Body of pancreas (tissue), 4 donors: ENCODE data around the gene TMEM255B.

Experiments
- POLR2A ChIP-seq, 3 donors: fragments of 450-650 bp; IDR thresholded peaks; one replicate each; pipeline ENCODE4 v1.6.1; 2016; ENCODE audit warnings: antibody characterized with exemption in 3 of 3, mild to moderate bottlenecking in 2 of 3
- TF ChIP-seq, protein P1 (sequence below), 7 experiments: fragments of 450-650 bp in 4 of 7; fragments of 200-600 bp in 3 of 7; sonication (generic) in 3 of 7; IDR thresholded peaks; one replicate each; pipeline ENCODE4 v1.5.1; 2016 to 2019; ENCODE audit warnings: antibody characterized with exemption in 7 of 7

DNA sequence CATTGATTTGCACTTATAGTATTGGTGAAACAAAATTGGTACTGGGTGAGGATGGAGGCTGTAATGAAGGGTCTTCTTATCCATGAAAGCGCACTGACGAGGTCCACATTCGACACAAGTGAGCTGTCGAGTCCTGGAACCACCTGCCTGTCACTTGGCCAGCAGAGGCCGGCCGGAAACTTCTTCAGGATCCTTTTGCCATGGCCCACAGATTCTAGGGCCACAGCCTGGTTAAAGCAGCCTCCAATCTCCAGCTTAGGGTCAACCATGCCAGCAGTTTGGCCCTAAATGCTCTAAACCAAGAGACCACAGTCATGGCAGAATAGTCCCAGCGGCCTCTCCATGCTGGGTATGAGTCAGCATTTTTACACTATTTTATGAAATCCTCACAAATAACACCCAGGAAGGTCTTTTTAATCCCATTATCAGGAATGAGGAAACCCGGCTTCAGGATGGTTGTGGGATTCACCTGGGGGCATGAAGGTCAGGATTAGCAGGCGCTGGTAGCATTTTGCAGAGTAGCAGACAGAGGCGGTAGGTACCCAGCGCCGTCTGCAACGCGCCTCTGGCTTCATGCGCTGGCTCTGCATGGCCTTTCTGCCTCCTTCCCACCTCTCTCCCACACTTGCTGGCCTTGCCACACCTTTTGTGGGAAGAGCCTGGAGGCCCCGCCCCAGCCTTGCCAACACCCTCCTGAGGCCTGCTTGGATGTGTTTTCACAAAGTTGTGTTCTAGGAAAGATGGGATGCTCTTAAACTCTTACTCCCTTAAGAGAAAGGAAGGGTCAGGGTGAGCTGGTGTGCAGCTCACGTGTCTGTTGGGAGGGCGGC, 89.6 kb downstream of the TMEM255B start:
- TF ChIP-seq, protein P1, sequence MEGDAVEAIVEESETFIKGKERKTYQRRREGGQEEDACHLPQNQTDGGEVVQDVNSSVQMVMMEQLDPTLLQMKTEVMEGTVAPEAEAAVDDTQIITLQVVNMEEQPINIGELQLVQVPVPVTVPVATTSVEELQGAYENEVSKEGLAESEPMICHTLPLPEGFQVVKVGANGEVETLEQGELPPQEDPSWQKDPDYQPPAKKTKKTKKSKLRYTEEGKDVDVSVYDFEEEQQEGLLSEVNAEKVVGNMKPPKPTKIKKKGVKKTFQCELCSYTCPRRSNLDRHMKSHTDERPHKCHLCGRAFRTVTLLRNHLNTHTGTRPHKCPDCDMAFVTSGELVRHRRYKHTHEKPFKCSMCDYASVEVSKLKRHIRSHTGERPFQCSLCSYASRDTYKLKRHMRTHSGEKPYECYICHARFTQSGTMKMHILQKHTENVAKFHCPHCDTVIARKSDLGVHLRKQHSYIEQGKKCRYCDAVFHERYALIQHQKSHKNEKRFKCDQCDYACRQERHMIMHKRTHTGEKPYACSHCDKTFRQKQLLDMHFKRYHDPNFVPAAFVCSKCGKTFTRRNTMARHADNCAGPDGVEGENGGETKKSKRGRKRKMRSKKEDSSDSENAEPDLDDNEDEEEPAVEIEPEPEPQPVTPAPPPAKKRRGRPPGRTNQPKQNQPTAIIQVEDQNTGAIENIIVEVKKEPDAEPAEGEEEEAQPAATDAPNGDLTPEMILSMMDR (IDR thresholded peaks at IDR 0.05) = no peak
- no peak for TF ChIP-seq POLR2A (IDR thresholded peaks at IDR 0.05)
